Measurements from ENCODE around the gene KLC1.
"Not testable (repeated sequence)": the region's sequence is repeated elsewhere in the genome, so short reads cannot be mapped to it uniquely, and the experiment has no call there.

The KLC1 gene

GRCh38 chr14:103686831-103687485 lies 57.9 kb downstream of the KLC1 start:
- H3K27ac Mint-ChIP-seq = no peak overlapping the region
- H3K9me3 Mint-ChIP-seq = no peaks in the 10 kb centered on the region
- peaks cover 52% of the 10 kb centered on the region for H3K36me3 Mint-ChIP-seq (ENCODE audit: low read depth)
- H3K4me3 Mint-ChIP-seq = no peak overlapping the region
- peaks cover 5% of the 10 kb centered on the region for H3K4me1 Mint-ChIP-seq (ENCODE audit: low read depth)
- no peaks in the 10 kb centered on the region for H3K27me3 Mint-ChIP-seq

- H3K4me3 Mint-ChIP-seq = no peak overlapping the region
- H3K27ac Mint-ChIP-seq = no peak overlapping the region
Observed at GRCh38 chr14:103687712-103688111, 58.7 kb downstream of the KLC1 start.

GRCh38 chr14:103688441-103688840 lies 59.4 kb downstream of the KLC1 start:
- H3K9me3 Mint-ChIP-seq = no peaks in the 10 kb centered on the region
- H3K27me3 Mint-ChIP-seq = no peaks in the 10 kb centered on the region
- H3K27ac Mint-ChIP-seq = no peak overlapping the region
- peaks cover 5% of the 10 kb centered on the region for H3K4me1 Mint-ChIP-seq (ENCODE audit: low read depth)
- H3K4me3 Mint-ChIP-seq = no peak overlapping the region
- H3K36me3 Mint-ChIP-seq (ENCODE audit: low read depth) = peaks cover 45% of the 10 kb centered on the region

More at GRCh38 chr14:103687712-103688111, 58.7 kb downstream of the KLC1 start:
- Mint-ChIP-seq H3K27me3 (no peaks in the 10 kb centered on the region), H3K36me3 (ENCODE audit: low read depth) (peaks cover 52% of the 10 kb centered on the region), H3K9me3 (no peaks in the 10 kb centered on the region), H3K4me1 (ENCODE audit: low read depth) (peaks cover 5% of the 10 kb centered on the region)

- no peaks in the 10 kb centered on the region for H3K27me3 Mint-ChIP-seq
- H3K4me1 Mint-ChIP-seq (ENCODE audit: low read depth) = peaks cover 5% of the 10 kb centered on the region
- H3K27ac Mint-ChIP-seq = peak overlapping the region; percentile 11
Observed at GRCh38 chr14:103688906-103689902, 60.2 kb downstream of the KLC1 start.

GRCh38 chr14:103690332-103690731 lies 61.3 kb downstream of the KLC1 start:
- H3K36me3 Mint-ChIP-seq (ENCODE audit: low read depth) = peaks cover 31% of the 10 kb centered on the region
- peaks cover 5% of the 10 kb centered on the region for H3K4me1 Mint-ChIP-seq (ENCODE audit: low read depth)

More at GRCh38 chr14:103688906-103689902, 60.2 kb downstream of the KLC1 start:
- no peak overlapping the region for H3K4me3 Mint-ChIP-seq
- peaks cover 40% of the 10 kb centered on the region for H3K36me3 Mint-ChIP-seq (ENCODE audit: low read depth)
- no peaks in the 10 kb centered on the region for H3K9me3 Mint-ChIP-seq

GRCh38 chr14:103691655-103692054 lies 62.6 kb downstream of the KLC1 start:
- not testable (repeated sequence) for H3K27ac Mint-ChIP-seq; H3K27me3 Mint-ChIP-seq; H3K4me1 Mint-ChIP-seq (ENCODE audit: low read depth); H3K4me3 Mint-ChIP-seq; H3K9me3 Mint-ChIP-seq
- peaks cover 25% of the 10 kb centered on the region for H3K36me3 Mint-ChIP-seq (ENCODE audit: low read depth)

More at GRCh38 chr14:103690332-103690731, 61.3 kb downstream of the KLC1 start:
- Mint-ChIP-seq H3K27me3 (no peaks in the 10 kb centered on the region), H3K9me3 (no peaks in the 10 kb centered on the region), H3K27ac (no peak overlapping the region), H3K4me3 (no peak overlapping the region)

- Mint-ChIP-seq H3K27ac (no peak overlapping the region), H3K4me3 (no peak overlapping the region), H3K36me3 (ENCODE audit: low read depth) (peaks cover 20% of the 10 kb centered on the region)
Observed at GRCh38 chr14:103692159-103692558, 63.1 kb downstream of the KLC1 start.

GRCh38 chr14:103692871-103693270 lies 63.9 kb downstream of the KLC1 start:
- H3K9me3 Mint-ChIP-seq = no peaks in the 10 kb centered on the region
- H3K4me3 Mint-ChIP-seq = no peak overlapping the region
- H3K4me1 Mint-ChIP-seq (ENCODE audit: low read depth) = peaks cover 10% of the 10 kb centered on the region
- no peak overlapping the region for H3K27ac Mint-ChIP-seq
- H3K27me3 Mint-ChIP-seq = no peaks in the 10 kb centered on the region
- peaks cover 20% of the 10 kb centered on the region for H3K36me3 Mint-ChIP-seq (ENCODE audit: low read depth)

More at GRCh38 chr14:103692159-103692558, 63.1 kb downstream of the KLC1 start:
- H3K27me3 Mint-ChIP-seq = no peaks in the 10 kb centered on the region
- no peaks in the 10 kb centered on the region for H3K9me3 Mint-ChIP-seq
- H3K4me1 Mint-ChIP-seq (ENCODE audit: low read depth) = peaks cover 10% of the 10 kb centered on the region

- Mint-ChIP-seq H3K4me3 (no peak overlapping the region), H3K27ac (no peak overlapping the region), H3K27me3 (no peaks in the 10 kb centered on the region), H3K9me3 (no peaks in the 10 kb centered on the region), H3K4me1 (ENCODE audit: low read depth) (peaks cover 10% of the 10 kb centered on the region), H3K36me3 (ENCODE audit: low read depth) (peaks cover 18% of the 10 kb centered on the region)
Observed at GRCh38 chr14:103693515-103693914, 64.5 kb downstream of the KLC1 start.

GRCh38 chr14:103694572-103695026 lies 65.6 kb downstream of the KLC1 start:
- Mint-ChIP-seq H3K27ac (no peak overlapping the region), H3K27me3 (no peaks in the 10 kb centered on the region), H3K36me3 (ENCODE audit: low read depth) (peaks cover 7% of the 10 kb centered on the region), H3K9me3 (no peaks in the 10 kb centered on the region), H3K4me1 (ENCODE audit: low read depth) (peaks cover 5% of the 10 kb centered on the region), H3K4me3 (no peak overlapping the region)

GRCh38 chr14:103695296-103696069 lies 66.5 kb downstream of the KLC1 start:
- H3K27ac Mint-ChIP-seq = no peak overlapping the region
- peaks cover 6% of the 10 kb centered on the region for H3K36me3 Mint-ChIP-seq (ENCODE audit: low read depth)

GRCh38 chr14:103696070-103696402 lies 67.0 kb downstream of the KLC1 start:
- peaks cover 5% of the 10 kb centered on the region for H3K4me1 Mint-ChIP-seq (ENCODE audit: low read depth)
- no peaks in the 10 kb centered on the region for H3K27me3 Mint-ChIP-seq
- H3K27ac Mint-ChIP-seq = no peak overlapping the region
- peaks cover 6% of the 10 kb centered on the region for H3K36me3 Mint-ChIP-seq (ENCODE audit: low read depth)
- no peak overlapping the region for H3K4me3 Mint-ChIP-seq
- no peaks in the 10 kb centered on the region for H3K9me3 Mint-ChIP-seq

More at GRCh38 chr14:103695296-103696069, 66.5 kb downstream of the KLC1 start:
- H3K4me1 Mint-ChIP-seq (ENCODE audit: low read depth) = peaks cover 5% of the 10 kb centered on the region
- H3K4me3 Mint-ChIP-seq = no peak overlapping the region
- no peaks in the 10 kb centered on the region for H3K9me3 Mint-ChIP-seq
- no peaks in the 10 kb centered on the region for H3K27me3 Mint-ChIP-seq

GRCh38 chr14:103696466-103697071 lies 67.6 kb downstream of the KLC1 start:
- Mint-ChIP-seq H3K27ac (peak overlapping the region; percentile 36), H3K4me3 (no peak overlapping the region), H3K9me3 (no peaks in the 10 kb centered on the region), H3K27me3 (no peaks in the 10 kb centered on the region), H3K36me3 (ENCODE audit: low read depth) (peaks cover 6% of the 10 kb centered on the region), H3K4me1 (ENCODE audit: low read depth) (peaks cover 5% of the 10 kb centered on the region)

GRCh38 chr14:103697206-103697602 lies 68.2 kb downstream of the KLC1 start:
- no peak overlapping the region for H3K4me3 Mint-ChIP-seq
- peaks cover 5% of the 10 kb centered on the region for H3K4me1 Mint-ChIP-seq (ENCODE audit: low read depth)
- no peaks in the 10 kb centered on the region for H3K27me3 Mint-ChIP-seq
- peaks cover 10% of the 10 kb centered on the region for H3K36me3 Mint-ChIP-seq (ENCODE audit: low read depth)
- peak overlapping the region; percentile 36 for H3K27ac Mint-ChIP-seq
- H3K9me3 Mint-ChIP-seq = no peaks in the 10 kb centered on the region
